ENCODE results near the gene EDEM1. TPM values are rescaled to one million over a fixed set of nuclear protein-coding genes. Genes with fewer than 3 reads are reported as not detected.
A peak's percentile ranks its signal among the peaks of the same experiment; 100 is the strongest.

EDEM1 gene
- total and polyA plus RNA-seq, 10 of the 15 experiments (the other 5 are each of a cell fraction or from before 2014, with no cell fraction given), result 18.9 to 138 (median 57.5) TPM

- TF ChIP-seq IRF5 (IDR thresholded peaks at IDR 0.05; ENCODE audit: borderline replicate concordance) (no peak), BHLHE40 (IDR thresholded peaks at IDR 0.05; ENCODE audit: borderline replicate concordance in 1 of 2, low read depth in 2 of 2, low read length in 1 of 2) (peak in 1 of 2 experiments; percentile 76; a peak in 1 of 4 replicates), ZBED1 (IDR thresholded peaks at IDR 0.05; ENCODE audit: borderline replicate concordance) (peak; percentile 38; the same call in 1 of the 2 replicates), EED (IDR thresholded peaks at IDR 0.05; ENCODE audit: low read depth) (peak; percentile 55), NFYB (IDR thresholded peaks at IDR 0.05; ENCODE audit: insufficient read depth, low read depth, low read length) (no peak), CHD2 (IDR thresholded peaks at IDR 0.05; ENCODE audit: borderline replicate concordance, low read depth, low read length) (no peak), TBL1XR1 (IDR thresholded peaks at IDR 0.05; ENCODE audit: low read depth, low read length) (no peak), ZNF24 (IDR thresholded peaks at IDR 0.05) (peak; percentile 46; the same call in 1 of the 2 replicates), SIX5 (IDR thresholded peaks at IDR 0.05; ENCODE audit: low read depth, low read length, severe bottlenecking) (no peak), NFIC (IDR thresholded peaks at IDR 0.05; ENCODE audit: low read depth, low read length) (peak; percentile 71), BACH1 (IDR thresholded peaks at IDR 0.05; ENCODE audit: borderline replicate concordance) (0 out of 2 replicates have a peak, but pooled peaks have one; percentile 47), RUNX3 (IDR thresholded peaks at IDR 0.05; ENCODE audit: low read length) (peak; percentile 94), CREB1 (IDR thresholded peaks at IDR 0.05; ENCODE audit: low read depth) (peak; percentile 4; the same call in 1 of the 2 replicates), MLLT1 (IDR thresholded peaks at IDR 0.05) (peak; percentile 83), IKZF1 (conservative IDR thresholded peaks at IDR 0.05) (peak; percentile 68), ATF7 (IDR thresholded peaks at IDR 0.05; ENCODE audit: low read depth) (peak; percentile 55), POLR2AphosphoS5 (IDR thresholded peaks at IDR 0.05; ENCODE audit: low read length) (no peak), CEBPB (IDR thresholded peaks at IDR 0.05; ENCODE audit: borderline replicate concordance in 1 of 2, low read depth in 2 of 2, low read length in 2 of 2) (0 out of 4 replicates have a peak, but pooled peaks of 1 of the 2 experiments have one; percentile 53), RELB (IDR thresholded peaks at IDR 0.05; ENCODE audit: low read depth) (peak; percentile 92), CUX1 (IDR thresholded peaks at IDR 0.05; ENCODE audit: insufficient replicate concordance, low read depth, low read length) (peak; percentile 32), SMAD1 (IDR thresholded peaks at IDR 0.05; ENCODE audit: low read depth, partially characterized antibody) (peak; percentile 66), PAX5 (IDR thresholded peaks at IDR 0.05; ENCODE audit: borderline replicate concordance, low read depth, low read length) (peak; percentile 72; the same call in 1 of the 2 replicates)
These were observed 47.3 kb upstream of the EDEM1 start (continued) for GRCh38 chr3:5140230-5140621.

Data from GM12878 (cell line).